Endothelial cell of umbilical vein (primary cell): ENCODE results near the gene TBC1D4. TPM values are rescaled to one million over a fixed set of nuclear protein-coding genes. Genes with fewer than 3 reads are reported as not detected.

Experiments used
- BruUV-seq: library from RNA; stranded (reverse); fragments of 400-500 nt; replicated peaks from 2 replicates; lab custom pipeline; 2021; lab: Mats Ljungman, UMichigan
- CTCF ChIA-PET: fragments of 300-600, 350-600 bp; sonication (Branson Sonifier 250); formaldehyde crosslinking; loops from one replicate; lab custom pipeline; 2021; ENCODE audit warnings: antibody characterized with exemption, inconsistent platforms; lab: Charles Lee
- POLR2A ChIA-PET: fragments of 300-600, 350-600 bp; sonication (Branson Sonifier 250); formaldehyde crosslinking; loops from one replicate; lab custom pipeline; 2021; ENCODE audit warnings: antibody characterized with exemption, inconsistent platforms; lab: Charles Lee
- DNase-seq: peaks from one replicate; pipeline ENCODE4 v3.0.0-alpha.2; 2011; ENCODE audit warnings: low read depth, low spot score
- FAIRE-seq: peaks from 2 replicates; lab custom pipeline; 2011; peaks lifted over from hg19 to GRCh38; lab: Jason Lieb, UNC
- H2AFZ ChIP-seq: 2 replicates; pipeline ENCODE4 v1.6.0; 2012; ENCODE audit warnings: low read depth, low read length, control low read depth, inconsistent platforms
- H3K27ac ChIP-seq: 2 replicates; pipeline ENCODE4 v1.5.1; 2011; ENCODE audit warnings: low read depth, mild to moderate bottlenecking, control low read depth, low read length, moderate library complexity; ENCODE audit not compliant: insufficient read depth
- H3K27me3 ChIP-seq, 2 experiments: 2 replicates each; pipeline versions ENCODE4 v1.6.0 to v1.6.1; 2011; ENCODE audit warnings: low read length in 2 of 2, mixed read lengths in 1 of 2; ENCODE audit not compliant: control insufficient read depth in 2 of 2, insufficient read depth in 2 of 2
- H3K36me3 ChIP-seq, 2 experiments: 2 replicates in 1 of 2; 3 replicates in 1 of 2; pipeline ENCODE4 v1.5.1; 2011; ENCODE audit warnings: low read length in 2 of 2, mild to moderate bottlenecking in 1 of 2, moderate library complexity in 1 of 2; ENCODE audit not compliant: control insufficient read depth in 2 of 2, insufficient read depth in 2 of 2; ENCODE audit errors: extremely low read depth in 1 of 2
- H3K4me1 ChIP-seq: 3 replicates; pipeline ENCODE4 v1.5.1; 2011; ENCODE audit warnings: mild to moderate bottlenecking, low read length; ENCODE audit not compliant: control insufficient read depth, insufficient read depth; ENCODE audit errors: extremely low read depth
- H3K4me2 ChIP-seq: 2 replicates; pipeline ENCODE4 v1.6.1; 2011; ENCODE audit warnings: low read length, control low read depth, mixed read lengths; ENCODE audit not compliant: insufficient read depth
- H3K4me3 ChIP-seq, 3 experiments: fragments of 200-600 bp in 1 of 3; sonication (generic), shearing (Covaris generic) in 1 of 3; replicated peaks in 1 of 3; 2 replicates each; pipeline ENCODE4 v1.5.1; 2011 to 2016; ENCODE audit warnings: control low read depth in 3 of 3, low read length in 3 of 3, mild to moderate bottlenecking in 2 of 3, inconsistent platforms in 1 of 3, low read depth in 1 of 3, moderate library complexity in 1 of 3; ENCODE audit not compliant: insufficient read depth in 1 of 3
- H3K79me2 ChIP-seq: 2 replicates; pipeline ENCODE4 v1.6.0; 2012; ENCODE audit warnings: low read length, inconsistent platforms; ENCODE audit not compliant: control insufficient read depth, insufficient read depth
- H3K9ac ChIP-seq: replicated peaks from 2 replicates; pipeline ENCODE3; 2011; ENCODE audit warnings: low read length, control low read depth; ENCODE audit not compliant: insufficient read depth; ENCODE audit errors: extremely low read depth
- H3K9me1 ChIP-seq: replicated peaks from 3 replicates; pipeline ENCODE4 v1.6.0; 2011; ENCODE audit warnings: mild to moderate bottlenecking, low read length; ENCODE audit not compliant: control insufficient read depth, insufficient read depth; ENCODE audit errors: extremely low read depth
- H3K9me3 ChIP-seq: replicated peaks from 2 replicates; pipeline ENCODE4 v1.5.1; 2012; ENCODE audit warnings: low read length, inconsistent platforms; ENCODE audit not compliant: control insufficient read depth, insufficient read depth
- H4K20me1 ChIP-seq: replicated peaks from 2 replicates; pipeline ENCODE3; 2011; ENCODE audit warnings: mild to moderate bottlenecking, low read length; ENCODE audit not compliant: control insufficient read depth, insufficient read depth; ENCODE audit errors: extremely low read depth
- EZH2 ChIP-seq: IDR thresholded peaks from 2 replicates; pipeline ENCODE4 v1.6.1; 2012; ENCODE audit warnings: borderline replicate concordance, low read depth, mild to moderate bottlenecking, moderate library complexity, low read length, inconsistent platforms; ENCODE audit not compliant: severe bottlenecking
- FOS ChIP-seq: IDR thresholded peaks from 2 replicates; pipeline ENCODE4 v1.6.1; 2011; ENCODE audit warnings: mild to moderate bottlenecking, low read length, moderate library complexity, borderline replicate concordance; ENCODE audit not compliant: insufficient read depth
- GATA2 ChIP-seq: IDR thresholded peaks from 2 replicates; pipeline ENCODE4 v1.7.0; 2011; ENCODE audit warnings: low read depth, mild to moderate bottlenecking, moderate library complexity, mixed read lengths, low read length; ENCODE audit not compliant: insufficient read length, insufficient read depth
- JUN ChIP-seq: IDR thresholded peaks from 2 replicates; pipeline ENCODE4 v1.6.1; 2011; ENCODE audit warnings: borderline replicate concordance, low read depth; ENCODE audit not compliant: insufficient read length, insufficient read depth
- MYC ChIP-seq: IDR thresholded peaks from one replicate; pipeline ENCODE4 v1.6.1; 2011; ENCODE audit warnings: mild to moderate bottlenecking, low read depth, low read length
- POLR2A ChIP-seq: IDR thresholded peaks from 2 replicates; pipeline ENCODE4 v1.6.1; 2012; ENCODE audit warnings: low read depth, mild to moderate bottlenecking, control low read depth, low read length
- POLR2AphosphoS5 ChIP-seq: IDR thresholded peaks from 2 replicates; pipeline ENCODE4 v1.6.1; 2012; ENCODE audit warnings: low read depth, mild to moderate bottlenecking, control low read depth, low read length, moderate library complexity; ENCODE audit not compliant: insufficient read depth
- dilution Hi-C: fragments of 300-500 bp; cut with MboI; formaldehyde crosslinking; loops from one replicate; pipeline ENCODE4 v1.15.0; 2019; ENCODE audit warnings: low sequenced_read_pairs; ENCODE audit not compliant: extremely low pct_ligation_motif_present
- intact Hi-C: fragments of 100-400 bp; cut with micrococcal nuclease; formaldehyde crosslinking; loops from one replicate; pipeline ENCODE4 v1.10.0; 2022
- polyA plus RNA-seq, 4 experiments: library from polyadenylated mRNA; depleted of rRNA in 3 of 4; stranded (reverse) in 3 of 4; unstranded in 1 of 4; fragments of >200 nt; gene quantifications; 2 replicates each; pipeline versions ENCODE4 v1.2.1 to v1.2.3, GENCODE V29; 2011 to 2012; ENCODE audit warnings: missing spikeins in 1 of 4
- total RNA-seq: library from RNA; stranded (reverse); gene quantifications from 2 replicates; pipeline ENCODE4 v1.2.3, GENCODE V29; 2021
- TF ChIP-seq, protein P1 (sequence below): IDR thresholded peaks from 2 replicates; pipeline ENCODE4 v1.6.1; 2011; ENCODE audit not compliant: insufficient read depth, insufficient read length
- TF ChIP-seq, protein P2 (sequence below), 2 donors: IDR thresholded peaks; 1 replicate in 1 of 2; 2 replicates in 1 of 2; pipeline ENCODE4 v1.5.1; 2011; ENCODE audit warnings: low read length in 2 of 2, mild to moderate bottlenecking in 2 of 2, moderate library complexity in 2 of 2, control low read depth in 1 of 2, inconsistent platforms in 1 of 2, low read depth in 1 of 2; ENCODE audit not compliant: insufficient read depth in 1 of 2; ENCODE audit errors: extremely low read depth in 1 of 2

TBC1D4 gene
- total and polyA plus RNA-seq, 2 donors (not counting 3 experiments of a cell fraction or from before 2014, with no cell fraction given), result 58.3 to 81.0 TPM

DNA sequence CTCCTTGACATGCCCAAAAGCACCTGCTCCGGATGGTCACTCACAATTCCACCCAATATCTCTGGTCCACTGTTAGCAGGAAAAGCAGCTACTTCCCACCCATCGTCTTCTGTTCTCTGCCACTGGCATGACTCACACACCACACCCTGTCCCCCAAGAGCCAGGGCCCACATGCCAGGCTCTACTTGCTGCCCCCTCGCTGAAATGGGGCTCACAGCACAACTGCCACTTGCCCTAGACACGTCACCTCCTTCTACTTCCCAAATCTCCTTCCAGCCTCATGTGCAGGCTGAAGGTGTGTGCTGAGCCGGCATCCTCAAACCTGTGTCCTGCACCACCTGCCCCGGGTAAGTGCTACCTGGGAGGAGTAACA is 65.0 kb downstream of the TBC1D4 start:
- FAIRE-seq, result no peak
- POLR2A ChIA-PET, result no interaction called here
- intact Hi-C loops, result no loop called here

DNA sequence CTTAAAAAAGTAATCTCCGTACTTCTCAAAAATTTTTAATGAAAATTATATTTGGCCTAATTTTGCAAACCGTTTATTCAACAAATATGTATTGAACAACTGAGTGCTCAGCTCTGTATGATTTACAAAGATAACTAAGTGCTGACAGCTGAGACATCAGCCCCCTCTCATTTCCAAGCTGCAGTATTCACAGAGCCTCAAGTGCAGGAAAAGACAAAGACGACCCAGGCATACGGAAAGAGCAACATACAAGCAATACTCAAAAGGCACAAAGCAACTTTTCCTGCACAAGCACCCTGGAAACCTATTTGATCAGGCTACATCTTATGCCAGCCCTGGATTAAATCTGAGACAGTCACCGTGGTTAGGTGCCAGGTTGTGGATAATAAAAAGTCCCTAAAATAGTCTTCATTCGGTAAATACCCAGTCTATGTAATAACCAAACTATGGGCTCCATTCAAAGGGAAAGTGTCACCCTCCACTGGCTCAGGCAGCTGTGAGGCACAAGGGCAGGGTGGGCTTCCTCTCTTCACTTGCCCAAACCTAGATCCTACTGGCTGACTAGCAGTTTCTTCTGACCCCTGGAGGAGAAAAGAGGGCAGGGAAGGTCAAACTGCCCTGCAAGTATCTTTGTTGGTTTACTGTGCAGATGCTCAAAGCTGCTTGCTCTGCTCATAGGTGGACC is 65.5 kb downstream of the TBC1D4 start:
- TF ChIP-seq, protein P1, sequence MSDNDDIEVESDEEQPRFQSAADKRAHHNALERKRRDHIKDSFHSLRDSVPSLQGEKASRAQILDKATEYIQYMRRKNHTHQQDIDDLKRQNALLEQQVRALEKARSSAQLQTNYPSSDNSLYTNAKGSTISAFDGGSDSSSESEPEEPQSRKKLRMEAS, result no peak
- no peak for TF ChIP-seq GATA2
- TF ChIP-seq MYC, result no peak
- no peak for TF ChIP-seq FOS
- TF ChIP-seq JUN, result no peak
- TF ChIP-seq POLR2AphosphoS5, result no peak
- no peak for TF ChIP-seq POLR2A
- TF ChIP-seq EZH2, result no peak
- TF ChIP-seq, protein P2, sequence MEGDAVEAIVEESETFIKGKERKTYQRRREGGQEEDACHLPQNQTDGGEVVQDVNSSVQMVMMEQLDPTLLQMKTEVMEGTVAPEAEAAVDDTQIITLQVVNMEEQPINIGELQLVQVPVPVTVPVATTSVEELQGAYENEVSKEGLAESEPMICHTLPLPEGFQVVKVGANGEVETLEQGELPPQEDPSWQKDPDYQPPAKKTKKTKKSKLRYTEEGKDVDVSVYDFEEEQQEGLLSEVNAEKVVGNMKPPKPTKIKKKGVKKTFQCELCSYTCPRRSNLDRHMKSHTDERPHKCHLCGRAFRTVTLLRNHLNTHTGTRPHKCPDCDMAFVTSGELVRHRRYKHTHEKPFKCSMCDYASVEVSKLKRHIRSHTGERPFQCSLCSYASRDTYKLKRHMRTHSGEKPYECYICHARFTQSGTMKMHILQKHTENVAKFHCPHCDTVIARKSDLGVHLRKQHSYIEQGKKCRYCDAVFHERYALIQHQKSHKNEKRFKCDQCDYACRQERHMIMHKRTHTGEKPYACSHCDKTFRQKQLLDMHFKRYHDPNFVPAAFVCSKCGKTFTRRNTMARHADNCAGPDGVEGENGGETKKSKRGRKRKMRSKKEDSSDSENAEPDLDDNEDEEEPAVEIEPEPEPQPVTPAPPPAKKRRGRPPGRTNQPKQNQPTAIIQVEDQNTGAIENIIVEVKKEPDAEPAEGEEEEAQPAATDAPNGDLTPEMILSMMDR (IDR thresholded peaks at IDR 0.05; ENCODE audit: extremely low read depth in 1 of 2, insufficient read depth in 1 of 2, low read depth in 1 of 2, low read length in 2 of 2), result no peak
- dilution Hi-C loops (no loop called here), intact Hi-C loops (no loop called here)
- H3K79me2 ChIP-seq, result peaks cover 5% of the 10 kb centered on the region
- no peak overlapping the region for H2AFZ ChIP-seq
- H3K27ac ChIP-seq, result no peak overlapping the region
- FAIRE-seq, result no peak
- BruUV-seq, result no TSS peak
- no peaks in the 10 kb centered on the region for H3K27me3 ChIP-seq
- no peaks in the 10 kb centered on the region for H4K20me1 ChIP-seq
- no peaks in the 10 kb centered on the region for H3K4me1 ChIP-seq
- H3K9ac ChIP-seq, result no peak overlapping the region
- H3K4me2 ChIP-seq, result no peak overlapping the region
- DNase-seq, result no peak
- CTCF ChIA-PET, result interaction anchor here (1.2 kb wide), 1 partner anchor 18 kb away, joined by 3 read pairs; no protein-coding TSS in a partner anchor
- POLR2A ChIA-PET, result no interaction called here
- H3K4me3 ChIP-seq, result no peak overlapping the region
- no peaks in the 10 kb centered on the region for H3K9me1 ChIP-seq
- no peaks in the 10 kb centered on the region for H3K36me3 ChIP-seq
- no peaks in the 10 kb centered on the region for H3K9me3 ChIP-seq

More for the DNA sequence above, 65.0 kb downstream of the TBC1D4 start:
- no peak overlapping the region for H3K4me3 ChIP-seq
- no peaks in the 10 kb centered on the region for H3K36me3 ChIP-seq
- no peak for DNase-seq
- CTCF ChIA-PET, result no interaction called here
- H3K9me1 ChIP-seq, result no peaks in the 10 kb centered on the region
- H3K4me1 ChIP-seq, result no peaks in the 10 kb centered on the region
- H3K79me2 ChIP-seq, result peaks cover 5% of the 10 kb centered on the region
- no TSS peak for BruUV-seq
- dilution Hi-C loops, result no loop called here
- no peak overlapping the region for H3K4me2 ChIP-seq
- H3K27ac ChIP-seq, result no peak overlapping the region
- H3K9ac ChIP-seq, result no peak overlapping the region
- H3K27me3 ChIP-seq, result no peaks in the 10 kb centered on the region
- no peaks in the 10 kb centered on the region for H4K20me1 ChIP-seq
- no peak for TF ChIP-seq FOS
- no peak overlapping the region for H2AFZ ChIP-seq
- H3K9me3 ChIP-seq, result no peaks in the 10 kb centered on the region
